GM19324 (cell line): ENCODE results near the gene PARD3.
"Not testable (repeated sequence)": the region's sequence is repeated elsewhere in the genome, so short reads cannot be mapped to it uniquely, and the experiment has no call there.

Source experiments
- ATAC-seq: cut with Tn5 transposase; IDR thresholded peaks from one replicate; pipeline ENCODE4 v1.9.1; 2021; ENCODE audit warnings: mild to moderate bottlenecking, moderate library complexity; ENCODE audit not compliant: unreplicated experiment, low FRiP score

Gene PARD3

GRCh38 chr10:34079702-34080484 is 735.2 kb downstream of the PARD3 start:
- no peak for ATAC-seq

- ATAC-seq, result no peak
Observed at GRCh38 chr10:34078745-34079470, 736.2 kb downstream of the PARD3 start.

GRCh38 chr10:34078017-34078744 is 736.9 kb downstream of the PARD3 start:
- ATAC-seq, result no peak

- ATAC-seq, result no peak
Observed at GRCh38 chr10:34076443-34076842, 738.7 kb downstream of the PARD3 start.

- ATAC-seq, result no peak
Observed at GRCh38 chr10:34075254-34075926, 739.7 kb downstream of the PARD3 start.

- no peak for ATAC-seq
Observed at GRCh38 chr10:34074051-34074450, 741.0 kb downstream of the PARD3 start.

- ATAC-seq, result not testable (repeated sequence)
Observed at GRCh38 chr10:34067741-34068140, 747.4 kb downstream of the PARD3 start.

- ATAC-seq, result no peak
Observed at GRCh38 chr10:34063592-34063991, 751.5 kb downstream of the PARD3 start.

GRCh38 chr10:34061841-34062240 is 753.3 kb downstream of the PARD3 start:
- no peak for ATAC-seq
